DMS53 treated with DMSO at 0.1 percent for 48 hours (cell line): ENCODE data around the gene CARM1.
"Not testable (repeated sequence)": the region's sequence is repeated elsewhere in the genome, so short reads cannot be mapped to it uniquely, and the experiment has no call there.

Source experiments
- DNase-seq: peaks from one replicate; lab custom pipeline; 2025; ENCODE audit not compliant: unreplicated experiment; lab: John Stamatoyannopoulos, UW

The CARM1 gene

GRCh38 chr19:10846500-10847202 is 24.7 kb upstream of the CARM1 start:
- DNase-seq: no peak

DNA sequence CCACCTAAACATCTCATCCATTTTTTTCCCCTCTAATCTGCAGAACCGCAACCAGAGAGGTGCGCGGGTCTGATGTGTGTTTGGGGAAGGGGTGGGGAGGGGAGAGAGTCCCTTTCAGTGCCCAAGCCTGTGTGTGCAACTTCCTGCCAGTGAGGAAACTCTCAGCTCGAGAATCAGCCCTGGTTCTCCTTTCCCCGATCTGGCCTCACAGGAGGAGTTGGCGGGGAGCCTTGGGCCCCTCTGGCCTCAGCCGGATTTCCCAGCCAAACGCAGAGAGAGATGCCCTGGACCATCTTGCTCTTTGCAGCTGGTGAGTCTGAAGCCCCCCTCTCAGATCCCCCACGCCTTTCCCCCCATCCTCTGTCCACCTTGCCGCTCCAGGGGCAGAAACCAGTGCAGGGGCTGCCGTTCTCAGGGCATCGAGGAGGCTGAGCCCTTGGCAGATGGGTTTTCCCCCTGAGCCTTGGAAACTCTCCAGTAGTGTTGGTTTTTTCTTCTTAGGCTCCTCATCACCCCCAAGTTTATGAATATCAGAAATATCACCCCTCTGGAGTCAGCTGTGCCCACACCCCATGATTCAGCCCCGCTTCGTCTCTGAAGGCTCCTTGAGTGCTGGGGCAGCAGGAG is 23.0 kb upstream of the CARM1 start, which contains the start of gene C19orf38:
Gene C19orf38 (plus strand): TSS at position 186 of the 627 bp plus-strand sequence. CDS start 94 bp downstream, at position 280.
- no peak for DNase-seq

GRCh38 chr19:10850631-10851030 is 20.7 kb upstream of the CARM1 start:
- no peak for DNase-seq

DNA sequence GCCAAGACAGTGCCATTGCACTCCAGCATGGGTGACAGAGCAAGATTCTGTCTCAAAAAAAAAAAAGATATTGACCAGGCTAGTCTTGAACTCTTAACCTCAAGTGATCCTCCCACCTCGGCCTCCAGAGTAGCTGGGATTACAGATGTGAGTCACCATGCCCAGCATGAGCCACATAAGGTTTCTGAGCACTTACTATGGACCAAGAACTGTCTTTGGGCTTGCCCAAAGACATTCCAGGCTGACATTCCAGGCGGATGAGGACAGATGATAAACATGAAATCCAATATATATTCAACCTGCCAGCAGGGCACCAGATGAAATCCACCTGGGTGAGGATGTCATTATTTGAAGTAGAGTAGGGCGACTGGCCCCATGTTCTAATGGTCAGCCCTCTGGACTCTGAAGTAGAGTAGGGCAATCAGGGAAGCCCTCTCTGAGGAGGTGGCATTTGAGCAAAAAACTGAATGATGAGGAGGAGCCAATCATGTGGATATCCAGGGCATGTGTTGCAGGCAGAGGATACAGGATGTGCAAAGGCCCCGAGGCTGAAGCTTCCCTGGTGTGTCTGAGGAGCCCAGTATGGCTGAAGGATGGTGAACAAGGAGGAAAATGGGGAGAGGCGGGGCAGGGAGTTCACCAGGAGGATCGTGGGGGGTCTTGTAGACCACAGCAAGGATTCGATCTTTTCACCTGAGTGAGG is 19.1 kb upstream of the CARM1 start:
- DNase-seq: no peak

- DNase-seq: no peak
Observed at GRCh38 chr19:10852941-10853340, 18.4 kb upstream of the CARM1 start.

GRCh38 chr19:10854350-10855089 is 16.8 kb upstream of the CARM1 start:
- no peak for DNase-seq

GRCh38 chr19:10855879-10856522 is 15.4 kb upstream of the CARM1 start:
- no peak for DNase-seq

DNA sequence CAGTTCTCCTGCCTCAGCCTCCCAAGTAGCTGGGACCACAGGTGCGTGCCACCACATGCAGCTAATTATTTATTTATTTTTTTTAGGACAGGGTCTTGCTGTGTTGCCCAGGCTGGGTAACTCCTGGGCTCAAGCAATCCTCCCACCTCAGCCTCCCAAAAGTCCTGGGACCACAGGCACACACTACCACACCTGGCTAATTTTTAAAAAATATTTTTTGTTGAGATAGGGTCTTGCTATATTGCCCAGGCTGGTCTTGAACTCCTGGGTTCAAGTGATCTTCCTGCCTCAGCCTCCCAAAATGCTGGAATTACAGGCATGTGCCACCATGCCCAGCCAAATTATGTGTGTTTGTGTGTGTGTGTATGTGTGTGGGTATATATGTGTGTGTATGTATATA is 14.5 kb upstream of the CARM1 start:
- DNase-seq: not testable (repeated sequence)

GRCh38 chr19:10858204-10858828 is 13.0 kb upstream of the CARM1 start:
- DNase-seq: no peak

- DNase-seq: no peak
Observed at GRCh38 chr19:10861103-10861651, 10.2 kb upstream of the CARM1 start.

DNA sequence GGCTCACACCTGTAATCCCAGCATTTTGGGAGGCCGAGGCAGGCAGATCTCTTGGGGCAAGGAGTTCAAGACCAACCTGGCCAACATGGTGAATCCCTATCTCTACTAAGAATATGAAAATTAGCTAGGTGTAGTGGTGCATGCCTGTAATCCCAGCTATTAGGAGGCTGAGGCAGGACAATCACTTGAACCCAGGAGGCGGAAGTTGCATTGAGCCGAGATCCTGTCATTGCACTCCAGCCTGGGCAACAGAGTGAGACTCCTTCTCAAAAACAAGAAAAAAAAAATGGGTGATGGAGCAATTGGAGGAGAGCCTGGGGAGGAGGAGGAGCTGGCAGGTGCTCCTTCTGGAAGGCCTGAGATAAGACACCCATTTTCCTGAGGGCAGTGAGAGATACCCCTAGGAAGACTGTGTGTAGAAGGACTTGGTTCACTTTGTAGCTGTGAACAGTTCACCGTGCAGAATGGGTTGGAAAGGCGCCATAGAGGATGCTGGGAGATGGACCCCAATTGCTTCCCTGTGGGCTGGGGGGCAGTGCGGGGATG is 8.7 kb upstream of the CARM1 start:
- DNase-seq: no peak

- DNase-seq: no peak
Observed at GRCh38 chr19:10863107-10863717, 8.1 kb upstream of the CARM1 start.

DNA sequence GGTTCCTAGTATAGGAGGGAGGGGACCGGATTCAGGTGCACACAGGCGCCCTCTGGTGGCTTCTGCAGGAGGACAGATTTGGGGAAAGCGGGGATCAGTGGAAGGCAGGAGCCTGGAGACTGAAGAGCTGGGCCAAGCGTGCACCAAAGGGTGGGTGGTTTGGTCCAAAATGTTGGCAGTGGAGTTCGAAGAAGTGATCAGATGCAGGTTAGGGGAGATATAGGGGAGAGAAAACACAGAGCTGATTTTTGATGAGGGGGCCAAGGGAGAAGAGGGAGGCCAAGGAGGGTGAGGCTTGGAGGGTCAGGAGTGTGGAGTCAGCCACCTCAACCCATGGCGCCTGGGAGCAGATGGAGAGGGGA is 6.8 kb upstream of the CARM1 start:
- DNase-seq: peak; percentile 23

DNA sequence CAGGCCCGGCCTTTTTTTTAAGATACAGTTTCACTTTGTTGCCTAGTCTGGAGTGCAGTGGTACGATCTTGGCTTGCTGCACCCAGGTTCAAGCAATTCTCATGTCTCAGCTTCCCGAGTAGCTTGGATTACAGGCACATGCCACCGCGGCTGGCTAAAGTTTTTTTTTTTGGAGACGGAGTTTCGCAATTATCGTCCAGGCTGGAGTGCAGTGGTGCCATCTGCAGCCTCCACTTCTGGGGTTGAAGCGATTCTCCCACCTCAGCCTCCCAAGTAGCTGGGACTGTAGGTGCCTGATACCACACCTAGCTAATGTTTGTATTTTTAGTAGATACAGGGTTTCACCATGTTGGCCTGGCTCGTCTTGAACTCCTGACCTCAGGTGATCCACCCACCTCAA is 4.9 kb upstream of the CARM1 start:
- DNase-seq: no peak

- DNase-seq: no peak
Observed at GRCh38 chr19:10868872-10869547, 2.3 kb upstream of the CARM1 start.

DNA sequence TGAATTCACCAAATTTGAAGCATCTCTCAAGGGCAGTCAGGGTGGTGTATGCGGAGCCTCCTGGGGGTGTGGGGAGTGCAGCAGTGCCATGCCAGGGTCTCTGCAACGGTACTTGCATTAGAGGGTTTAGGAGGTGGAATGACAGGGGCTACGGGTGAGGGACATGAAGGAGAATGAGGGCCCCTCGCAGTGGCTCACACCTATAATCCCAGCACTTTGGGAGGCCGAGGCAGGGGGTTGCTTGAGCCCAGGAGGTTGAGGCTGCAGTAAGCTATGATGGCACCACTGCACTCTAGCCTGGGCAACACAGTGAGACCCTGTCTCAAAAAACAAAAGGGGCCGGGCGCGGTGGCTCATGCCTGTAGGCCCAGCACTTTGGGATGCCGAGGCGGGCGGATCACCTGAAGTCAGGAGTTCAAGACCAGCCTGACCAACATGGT is 1.5 kb upstream of the CARM1 start:
- not testable (repeated sequence) for DNase-seq

- no peak for DNase-seq
Observed at GRCh38 chr19:10870501-10870954, 825 bp upstream of the CARM1 start.

- DNase-seq: no peak
Observed at GRCh38 chr19:10871711-10872545, 575 bp downstream of the CARM1 start.
